OCI-LY7 (cell line): ENCODE measurements around the gene CNTN1.

Experiments
- EZH2phosphoT487 ChIP-seq: fragments of 200-600 bp; sonication (generic); IDR thresholded peaks from 2 replicates; pipeline ENCODE4 v1.6.1; 2018; ENCODE audit warnings: low read depth, borderline replicate concordance, mild to moderate bottlenecking, mixed run types, antibody characterized with exemption, low read length, moderate library complexity, mixed read lengths
- TF ChIP-seq, protein P1 (sequence below): fragments of 200-600 bp; sonication (generic); conservative IDR thresholded peaks from 2 replicates; pipeline ENCODE4 v1.5.1; 2014; ENCODE audit warnings: mild to moderate bottlenecking, antibody characterized with exemption, low read length, moderate library complexity, mixed read lengths

DNA sequence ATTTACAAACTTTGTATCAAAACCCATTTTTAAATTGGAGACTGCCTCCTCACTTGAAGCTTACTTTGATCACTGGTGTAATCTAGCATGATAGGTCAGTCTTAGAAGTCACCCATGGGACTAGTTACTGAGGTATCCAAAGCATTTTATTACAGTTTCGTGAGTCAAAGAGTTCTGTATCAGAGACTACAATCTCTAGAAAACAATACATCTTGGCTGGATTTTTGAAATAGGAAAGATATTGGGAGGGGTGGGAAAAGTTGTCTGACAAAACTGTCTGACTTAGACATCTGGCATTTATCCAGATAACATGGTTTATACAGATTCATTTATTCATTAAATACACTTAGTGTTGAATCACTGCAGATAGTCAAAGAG, 322.4 kb downstream of the CNTN1 start:
- TF ChIP-seq, protein P1, sequence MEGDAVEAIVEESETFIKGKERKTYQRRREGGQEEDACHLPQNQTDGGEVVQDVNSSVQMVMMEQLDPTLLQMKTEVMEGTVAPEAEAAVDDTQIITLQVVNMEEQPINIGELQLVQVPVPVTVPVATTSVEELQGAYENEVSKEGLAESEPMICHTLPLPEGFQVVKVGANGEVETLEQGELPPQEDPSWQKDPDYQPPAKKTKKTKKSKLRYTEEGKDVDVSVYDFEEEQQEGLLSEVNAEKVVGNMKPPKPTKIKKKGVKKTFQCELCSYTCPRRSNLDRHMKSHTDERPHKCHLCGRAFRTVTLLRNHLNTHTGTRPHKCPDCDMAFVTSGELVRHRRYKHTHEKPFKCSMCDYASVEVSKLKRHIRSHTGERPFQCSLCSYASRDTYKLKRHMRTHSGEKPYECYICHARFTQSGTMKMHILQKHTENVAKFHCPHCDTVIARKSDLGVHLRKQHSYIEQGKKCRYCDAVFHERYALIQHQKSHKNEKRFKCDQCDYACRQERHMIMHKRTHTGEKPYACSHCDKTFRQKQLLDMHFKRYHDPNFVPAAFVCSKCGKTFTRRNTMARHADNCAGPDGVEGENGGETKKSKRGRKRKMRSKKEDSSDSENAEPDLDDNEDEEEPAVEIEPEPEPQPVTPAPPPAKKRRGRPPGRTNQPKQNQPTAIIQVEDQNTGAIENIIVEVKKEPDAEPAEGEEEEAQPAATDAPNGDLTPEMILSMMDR, result no peak
- no peak for TF ChIP-seq EZH2phosphoT487
